Measurements from ENCODE around the gene PHF10.

The PHF10 gene

GRCh38 chr6:169722362-169723199 lies 1.7 kb downstream of the PHF10 start:
- peak in 1 of 2 experiments; percentile 42 for DNase-seq

GRCh38 chr6:169720207-169720855 lies 4.0 kb downstream of the PHF10 start:
- DNase-seq: no peak

GRCh38 chr6:169719117-169719516 lies 5.2 kb downstream of the PHF10 start:
- DNase-seq: no peak

GRCh38 chr6:169714595-169714994 lies 9.7 kb downstream of the PHF10 start:
- DNase-seq: no peak

- DNase-seq: no peak
Measured at GRCh38 chr6:169714178-169714577, 10.1 kb downstream of the PHF10 start.

- no peak for DNase-seq
Measured at GRCh38 chr6:169710009-169710408, 14.3 kb downstream of the PHF10 start.

GRCh38 chr6:169709293-169709692 lies 15.0 kb downstream of the PHF10 start:
- DNase-seq: no peak

GRCh38 chr6:169707772-169708171 lies 16.5 kb downstream of the PHF10 start:
- no peak for DNase-seq

- DNase-seq: no peak
Measured at GRCh38 chr6:169702840-169703246, 21.5 kb downstream of the PHF10 start.

GRCh38 chr6:169701954-169702839 lies 22.1 kb downstream of the PHF10 start, which contains the start of the genes C6orf120 and WDR27:
Gene C6orf120 (plus strand): TSS chr6:169702126. CDS start chr6:169702460, 334 bp downstream.
Gene WDR27 (minus strand): TSS chr6:169702029. CDS start chr6:169689005, 13,024 bp downstream.
- peak; percentile 91 to 94 for DNase-seq

GRCh38 chr6:169701311-169701953 lies 22.9 kb downstream of the PHF10 start:
- no peak for DNase-seq

- DNase-seq: no peak
Measured at GRCh38 chr6:169700296-169700695, 24.0 kb downstream of the PHF10 start.

- peak in 1 of 2 experiments; percentile 0 for DNase-seq
Measured at GRCh38 chr6:169697115-169697514, 27.2 kb downstream of the PHF10 start.

- no peak for DNase-seq
Measured at GRCh38 chr6:169695131-169695530, 29.2 kb downstream of the PHF10 start.

- no peak for DNase-seq
Measured at GRCh38 chr6:169692516-169692915, 31.8 kb downstream of the PHF10 start.

GRCh38 chr6:169691260-169691659 lies 33.0 kb downstream of the PHF10 start:
- no peak for DNase-seq

GRCh38 chr6:169689287-169689686 lies 35.0 kb downstream of the PHF10 start:
- DNase-seq: no peak

- DNase-seq: no peak
Measured at GRCh38 chr6:169685860-169686259, 38.4 kb downstream of the PHF10 start.

- DNase-seq: no peak
Measured at GRCh38 chr6:169684056-169684455, 40.2 kb downstream of the PHF10 start.

- no peak for DNase-seq
Measured at GRCh38 chr6:169678342-169678741, 46.0 kb downstream of the PHF10 start.

GRCh38 chr6:169677096-169677495 lies 47.2 kb downstream of the PHF10 start:
- DNase-seq: no peak

- DNase-seq: no peak
Measured at GRCh38 chr6:169675011-169675410, 49.3 kb downstream of the PHF10 start.

- DNase-seq: no peak
Measured at GRCh38 chr6:169671563-169671962, 52.7 kb downstream of the PHF10 start.

Data from SHP77 (cell line).